SK-N-SH (cell line): Measurements from ENCODE around the gene NHSL1. TPM values are rescaled to one million over a fixed set of nuclear protein-coding genes. Genes with fewer than 3 reads are reported as not detected.

ENCODE experiments used
- CTCF ChIA-PET: fragments of 300-600, 350-600 bp; formaldehyde crosslinking; extraction: SDS; loops from one replicate; lab custom pipeline; 2021; lab: Yijun Ruan, JAX
- POLR2A ChIA-PET: fragments of 350-600 bp; sonication (Branson Sonifier 250); formaldehyde crosslinking; extraction: SDS; loops from one replicate; lab custom pipeline; 2020; ENCODE audit warnings: antibody characterized with exemption, inconsistent platforms; lab: Yijun Ruan, JAX
- DNase-seq: peaks from one replicate; pipeline ENCODE4 v3.0.0; 2012
- H2AFZ ChIP-seq: fragments of 200-600 bp; sonication (generic); 2 replicates; pipeline ENCODE4 v1.8.1; 2016; ENCODE audit warnings: antibody characterized with exemption, mild to moderate bottlenecking, low read depth
- H3F3A ChIP-seq: fragments of 200-600 bp; sonication (generic); replicated peaks from 2 replicates; pipeline ENCODE3; 2016; ENCODE audit warnings: antibody characterized with exemption, mild to moderate bottlenecking; ENCODE audit not compliant: insufficient read depth
- H3K27ac ChIP-seq, 2 experiments: fragments of 200-500 bp in 1 of 2; fragments of 200-600 bp in 1 of 2; sonication (Bioruptor generic) in 1 of 2; sonication (generic), shearing (Covaris generic) in 1 of 2; 2 replicates each; pipeline versions ENCODE4 v1.5.1 to v1.6.1; 2014 to 2016; ENCODE audit warnings: low read depth in 2 of 2, inconsistent platforms in 1 of 2, low read length in 1 of 2, mild to moderate bottlenecking in 1 of 2, mixed read lengths in 1 of 2
- H3K27me3 ChIP-seq: fragments of 200-600 bp; sonication (generic), shearing (Covaris generic); 2 replicates; pipeline ENCODE4 v1.6.1; 2016; ENCODE audit warnings: mixed run types; ENCODE audit not compliant: insufficient read depth
- H3K36me3 ChIP-seq, 2 experiments: fragments of 200-500 bp in 1 of 2; fragments of 200-600 bp in 1 of 2; sonication (Bioruptor generic) in 1 of 2; sonication (generic) in 1 of 2; replicated peaks in 1 of 2; 2 replicates each; pipeline versions ENCODE3 to v1.5.1; 2014 to 2016; ENCODE audit warnings: low read length in 1 of 2, mild to moderate bottlenecking in 1 of 2; ENCODE audit not compliant: insufficient read depth in 2 of 2, control insufficient read depth in 1 of 2
- H3K4me1 ChIP-seq, 2 experiments: fragments of 200-500 bp in 1 of 2; fragments of 200-600 bp in 1 of 2; sonication (Bioruptor generic) in 1 of 2; sonication (generic), shearing (Covaris generic) in 1 of 2; 2 replicates each; pipeline versions ENCODE4 v1.5.1 to v1.6.1; 2014 to 2016; ENCODE audit warnings: low read depth in 1 of 2, low read length in 1 of 2, mixed run types in 1 of 2; ENCODE audit not compliant: insufficient read depth in 2 of 2, control insufficient read depth in 1 of 2
- H3K4me2 ChIP-seq: fragments of 200-600 bp; sonication (generic), shearing (Covaris generic); 2 replicates; pipeline ENCODE4 v1.6.1; 2017; ENCODE audit warnings: mixed run types
- H3K4me3 ChIP-seq, 2 experiments: fragments of 200-500 bp in 1 of 2; fragments of 200-600 bp in 1 of 2; sonication (Bioruptor generic) in 1 of 2; sonication (generic), shearing (Covaris generic) in 1 of 2; 2 replicates each; pipeline versions ENCODE4 v1.5.1 to v1.8.1; 2014 to 2016; ENCODE audit warnings: low read depth in 2 of 2, inconsistent platforms in 1 of 2, low read length in 1 of 2, mild to moderate bottlenecking in 1 of 2, mixed read lengths in 1 of 2, moderate library complexity in 1 of 2
- H3K79me2 ChIP-seq: fragments of 200-600 bp; sonication (generic); 2 replicates; pipeline ENCODE4 v1.8.1; 2017; ENCODE audit warnings: mild to moderate bottlenecking; ENCODE audit not compliant: insufficient read depth
- H3K9ac ChIP-seq: fragments of 200-600 bp; sonication (generic); 2 replicates; pipeline ENCODE4 v1.6.1; 2017; ENCODE audit warnings: mixed run types
- H3K9me2 ChIP-seq: fragments of 200-600 bp; sonication (generic); 2 replicates; pipeline ENCODE4 v1.6.1; 2017; ENCODE audit warnings: mixed run types
- H3K9me3 ChIP-seq: fragments of 200-600 bp; sonication (generic); 2 replicates; pipeline ENCODE4 v1.6.1; 2017; ENCODE audit warnings: mixed run types, mild to moderate bottlenecking, moderate library complexity
- H4K20me1 ChIP-seq: fragments of 200-600 bp; sonication (generic); 2 replicates; pipeline ENCODE4 v1.6.1; 2017; ENCODE audit warnings: mild to moderate bottlenecking, mixed run types; ENCODE audit not compliant: insufficient read depth
- CHD2 ChIP-seq: fragments of 150-350 bp; IDR thresholded peaks from 2 replicates; pipeline ENCODE4 v1.6.1; 2018; ENCODE audit warnings: low read length; ENCODE audit not compliant: partially characterized antibody
- EP300 ChIP-seq, 2 experiments: IDR thresholded peaks; 2 replicates each; pipeline versions ENCODE4 v1.4.0 to v1.6.1; 2012; ENCODE audit warnings: borderline replicate concordance in 1 of 2, low read depth in 1 of 2, low read length in 1 of 2
- GATA2 ChIP-seq: sonication (generic); formaldehyde crosslinking; IDR thresholded peaks from 2 replicates; pipeline ENCODE4 v1.5.0; 2020; ENCODE audit warnings: mild to moderate bottlenecking, missing genetic modification reagents
- JUND ChIP-seq: IDR thresholded peaks from 2 replicates; pipeline ENCODE4 v1.4.0; 2012
- MXI1 ChIP-seq: IDR thresholded peaks from 2 replicates; pipeline ENCODE4 v1.6.1; 2012; ENCODE audit warnings: mild to moderate bottlenecking, low read depth, low read length, improper control_type of control experiment
- NFIC ChIP-seq: IDR thresholded peaks from 2 replicates; pipeline ENCODE4 v1.4.0; 2012; ENCODE audit warnings: borderline replicate concordance
- NRF1 ChIP-seq: IDR thresholded peaks from 2 replicates; pipeline ENCODE4 v1.6.1; 2012; ENCODE audit warnings: low read depth, mild to moderate bottlenecking, low read length
- SIN3A ChIP-seq: IDR thresholded peaks from 2 replicates; pipeline ENCODE4 v1.6.1; 2012; ENCODE audit warnings: low read depth, mild to moderate bottlenecking, low read length, moderate library complexity, borderline replicate concordance
- SMC3 ChIP-seq: IDR thresholded peaks from 2 replicates; pipeline ENCODE4 v1.6.1; 2012; ENCODE audit warnings: low read depth, low read length, improper control_type of control experiment
- TAF1 ChIP-seq: IDR thresholded peaks from 2 replicates; pipeline ENCODE4 v1.6.1; 2012; ENCODE audit warnings: low read depth, mild to moderate bottlenecking, low read length, moderate library complexity, borderline replicate concordance
- TEAD4 ChIP-seq: IDR thresholded peaks from 2 replicates; pipeline ENCODE4 v1.4.0; 2012; ENCODE audit warnings: mild to moderate bottlenecking, borderline replicate concordance; ENCODE audit not compliant: insufficient read depth
- USF1 ChIP-seq: IDR thresholded peaks from 2 replicates; pipeline ENCODE4 v1.4.0; 2012; ENCODE audit warnings: low read depth, borderline replicate concordance
- YY1 ChIP-seq: IDR thresholded peaks from 2 replicates; pipeline ENCODE4 v1.4.0; 2012; ENCODE audit warnings: low read depth, mild to moderate bottlenecking
- WGBS: methylation state at CpG from one replicate; pipeline ENCODE4 v1.1.6; 2017; ENCODE audit warnings: low lambda C conversion rate; 5-methylcytosine and 5-hydroxymethylcytosine counted together
- polyA plus RNA-seq, 3 experiments: library from polyadenylated mRNA; depleted of rRNA; stranded (reverse); fragments of >200 nt; gene quantifications; 2 replicates each; pipeline ENCODE4 v1.2.3, GENCODE V29; 2012
- TF ChIP-seq, protein P1 (sequence below): IDR thresholded peaks from 2 replicates; pipeline ENCODE4; 2012

Gene NHSL1
- polyA plus RNA-seq, 1 of the 3 experiments (the other 2 are of a cell fraction): under 0.01 TPM

DNA sequence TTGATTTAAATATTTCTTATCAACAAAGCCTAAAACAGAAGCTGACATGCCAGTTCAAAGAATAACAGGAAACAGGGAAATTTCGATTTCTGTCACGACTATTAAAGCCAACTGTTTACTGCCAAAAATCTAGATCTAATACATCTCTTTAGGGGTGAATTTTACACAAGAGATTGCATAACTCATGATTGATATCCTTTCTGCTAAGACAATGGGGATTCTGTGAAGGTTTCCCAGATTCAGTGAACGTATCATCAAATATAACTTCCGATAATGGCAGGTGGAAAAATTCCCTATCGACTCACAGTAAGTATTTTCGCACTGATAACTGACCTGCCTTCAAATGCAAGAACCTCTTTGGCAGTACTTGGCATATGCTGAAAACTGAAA, 42.9 kb downstream of the NHSL1 start:
- CTCF ChIA-PET: no interaction called here

DNA sequence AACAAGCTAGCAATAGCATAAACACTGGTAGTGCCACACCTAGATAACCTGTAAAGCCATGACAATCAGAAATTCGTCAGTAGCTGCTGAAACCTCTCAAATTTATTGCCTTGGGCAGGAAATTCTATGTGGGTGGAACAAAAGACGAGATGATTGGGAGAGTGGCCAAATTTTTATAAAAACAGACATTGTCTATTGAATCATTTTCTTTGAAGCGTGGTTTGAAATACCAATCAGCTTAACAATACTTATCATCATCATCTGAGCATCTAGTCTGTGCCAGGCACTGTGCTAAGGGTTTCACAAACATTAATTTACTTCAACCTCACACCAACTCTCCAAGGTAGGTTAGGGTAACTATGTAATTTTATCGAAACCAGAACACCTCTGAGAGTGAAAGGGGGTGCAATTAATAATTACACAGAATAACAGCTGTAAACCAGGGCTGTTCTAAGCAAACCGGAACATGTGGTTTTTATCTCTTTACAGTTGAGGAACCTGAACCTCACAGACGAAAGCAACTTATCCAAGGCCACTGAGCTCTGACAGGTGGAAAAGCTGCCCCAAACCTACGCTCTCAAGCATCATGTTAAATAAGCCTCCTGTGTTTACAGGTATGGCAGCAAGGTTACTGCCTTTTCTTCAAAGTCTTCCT, 43.4 kb downstream of the NHSL1 start:
- CTCF ChIA-PET: no interaction called here
- Histone ChIP-seq H3K9ac (no peak overlapping the region), H3K4me2 (no peak overlapping the region), H3K79me2 (no peaks in the 10 kb centered on the region), H3K27ac (no peak overlapping the region), H3K36me3 (no peaks in the 10 kb centered on the region), H3F3A (no peaks in the 10 kb centered on the region), H3K4me1 (no peaks in the 10 kb centered on the region), H3K4me3 (no peak overlapping the region), H4K20me1 (no peaks in the 10 kb centered on the region), H3K9me2 (no peaks in the 10 kb centered on the region), H3K27me3 (peaks cover 16% of the 10 kb centered on the region; the same call in 1 of the 2 replicates), H2AFZ (no peak overlapping the region), H3K9me3 (no peaks in the 10 kb centered on the region)
- POLR2A ChIA-PET: interaction anchor here (0.7 kb wide), 1 partner anchor 355 kb away, joined by 3 read pairs; no protein-coding TSS in a partner anchor
- TF ChIP-seq YY1: no peak
- no peak for TF ChIP-seq EP300 (IDR thresholded peaks at IDR 0.05; ENCODE audit: borderline replicate concordance in 1 of 2, low read depth in 1 of 2, low read length in 1 of 2)
- TF ChIP-seq GATA2 (CRISPR knock-in tag): no peak
- DNase-seq: no peak
- whole genome bisulfite sequencing: 13% methylated on average over 7 of the region's 7 CpGs

More for the DNA sequence above, 42.9 kb downstream of the NHSL1 start:
- no peaks in the 10 kb centered on the region for H3K4me1 ChIP-seq
- POLR2A ChIA-PET: no interaction called here
- no peaks in the 10 kb centered on the region for H3K9me3 ChIP-seq
- H3K9ac ChIP-seq: no peak overlapping the region
- H2AFZ ChIP-seq: no peak overlapping the region
- no peaks in the 10 kb centered on the region for H3K9me2 ChIP-seq
- H3K36me3 ChIP-seq: no peaks in the 10 kb centered on the region
- no peak overlapping the region for H3K4me2 ChIP-seq
- no peak overlapping the region for H3K4me3 ChIP-seq
- no peak for DNase-seq
- no peaks in the 10 kb centered on the region for H4K20me1 ChIP-seq
- no peaks in the 10 kb centered on the region for H3F3A ChIP-seq
- H3K27me3 ChIP-seq: peaks cover 16% of the 10 kb centered on the region; the same call in 1 of the 2 replicates
- TF ChIP-seq, protein P1, sequence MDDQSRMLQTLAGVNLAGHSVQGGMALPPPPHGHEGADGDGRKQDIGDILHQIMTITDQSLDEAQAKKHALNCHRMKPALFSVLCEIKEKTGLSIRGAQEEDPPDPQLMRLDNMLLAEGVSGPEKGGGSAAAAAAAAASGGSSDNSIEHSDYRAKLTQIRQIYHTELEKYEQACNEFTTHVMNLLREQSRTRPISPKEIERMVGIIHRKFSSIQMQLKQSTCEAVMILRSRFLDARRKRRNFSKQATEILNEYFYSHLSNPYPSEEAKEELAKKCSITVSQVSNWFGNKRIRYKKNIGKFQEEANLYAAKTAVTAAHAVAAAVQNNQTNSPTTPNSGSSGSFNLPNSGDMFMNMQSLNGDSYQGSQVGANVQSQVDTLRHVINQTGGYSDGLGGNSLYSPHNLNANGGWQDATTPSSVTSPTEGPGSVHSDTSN: no peak
- no peak for TF ChIP-seq SIN3A
- no peak for TF ChIP-seq NRF1
- TF ChIP-seq NFIC: no peak
- no peak for TF ChIP-seq TAF1
- TF ChIP-seq JUND: no peak
- TF ChIP-seq TEAD4: no peak
- TF ChIP-seq USF1: no peak
- no peak for TF ChIP-seq SMC3
- TF ChIP-seq MXI1: no peak
- no peak for TF ChIP-seq CHD2
- H3K27ac ChIP-seq: no peak overlapping the region
- no peaks in the 10 kb centered on the region for H3K79me2 ChIP-seq
- WGBS: 34% methylated on average over 6 of the region's 6 CpGs
